ENCODE measurements around the gene PPM1D.

PPM1D gene

GRCh38 chr17:60676758-60677307, 76.8 kb downstream of the PPM1D start:
- DNase-seq = no peak

GRCh38 chr17:60677308-60678117, 77.5 kb downstream of the PPM1D start, which contains the start of gene BCAS3:
Gene BCAS3, plus strand, starts transcription at chr17:60677851.
- peak; percentile 87 for DNase-seq

- no peak for DNase-seq
Observed at GRCh38 chr17:60678118-60678444, 78.1 kb downstream of the PPM1D start.

DNA sequence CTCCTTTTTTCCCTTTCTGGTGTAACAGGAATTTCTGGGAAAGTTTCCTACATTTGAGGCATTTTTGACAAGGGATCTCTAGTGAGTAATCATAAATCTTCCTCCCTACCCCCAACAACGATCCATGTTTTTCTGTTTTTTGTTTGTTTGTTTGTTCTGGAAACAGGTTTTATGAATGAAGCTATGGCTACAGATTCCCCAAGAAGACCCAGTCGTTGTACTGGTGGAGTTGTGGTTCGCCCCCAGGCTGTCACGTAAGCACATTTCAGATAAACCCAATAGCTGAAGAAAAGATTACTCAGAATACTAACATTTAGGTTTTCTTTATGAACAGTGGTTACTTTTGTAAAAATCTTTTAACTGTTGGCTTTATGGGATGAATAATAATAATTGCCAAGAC, 79.3 kb downstream of the PPM1D start:
- no peak for DNase-seq

DNA sequence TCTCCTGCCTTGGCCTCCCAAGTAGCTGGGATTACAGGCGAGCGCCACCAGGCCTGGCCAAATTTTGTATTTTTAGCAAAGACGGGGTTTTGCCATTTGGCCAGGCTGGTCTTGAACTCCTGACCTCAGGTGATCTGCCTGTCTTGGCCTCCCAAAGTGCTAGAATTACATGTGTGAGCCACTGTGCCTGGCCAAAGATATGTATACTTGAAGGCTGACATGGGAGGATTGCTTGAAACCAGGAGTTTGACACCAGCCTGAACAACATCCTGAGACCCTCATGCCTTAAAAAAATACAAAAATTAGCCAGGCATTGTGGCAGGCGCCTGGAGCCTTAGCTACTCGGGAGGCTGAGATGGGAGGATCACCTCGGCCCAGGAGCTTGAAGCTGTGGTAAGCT, 80.8 kb downstream of the PPM1D start:
- no peak for DNase-seq

- DNase-seq = no peak
Observed at GRCh38 chr17:60685437-60685836, 85.4 kb downstream of the PPM1D start.

DNA sequence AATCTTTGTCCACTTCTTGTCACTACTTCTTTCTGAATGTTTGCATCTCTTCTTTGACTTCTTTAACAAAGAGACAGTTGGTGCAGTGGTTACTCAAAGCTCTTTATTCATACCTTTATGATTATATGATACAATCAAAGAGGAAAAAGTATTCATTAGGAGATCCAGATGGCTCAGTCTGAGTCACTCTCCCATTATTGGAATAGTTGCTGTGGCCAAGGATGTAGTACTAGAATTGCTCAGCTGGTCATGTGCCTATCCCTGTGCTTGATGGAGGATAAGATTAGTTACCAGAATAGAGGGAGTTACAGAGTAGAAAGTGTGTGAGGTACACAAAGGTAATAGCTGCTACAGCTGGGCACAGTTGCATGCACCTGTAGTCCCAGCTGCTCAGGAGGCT, 96.0 kb downstream of the PPM1D start:
- DNase-seq = no peak

DNA sequence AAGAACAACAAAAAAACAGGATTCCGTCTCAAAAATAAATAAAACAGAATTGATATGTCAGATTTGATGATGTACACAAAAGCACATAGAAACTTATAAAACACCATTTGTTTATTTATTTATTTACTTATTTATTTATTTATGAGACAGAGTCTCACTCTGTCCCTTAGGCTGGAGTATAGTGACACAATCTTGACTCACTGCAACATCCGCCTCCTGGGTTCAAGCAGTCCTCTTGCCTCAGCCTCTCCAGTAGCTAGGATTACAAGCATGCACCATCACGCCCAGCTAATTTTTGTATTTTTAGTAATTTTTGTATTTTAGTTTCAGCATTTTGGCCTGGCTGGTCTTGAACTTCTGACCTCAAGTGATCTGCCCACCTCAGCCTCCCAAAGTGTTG, 99.1 kb downstream of the PPM1D start:
- DNase-seq = no peak

- no peak for DNase-seq
Observed at GRCh38 chr17:60704170-60704569, 104.2 kb downstream of the PPM1D start.

DNA sequence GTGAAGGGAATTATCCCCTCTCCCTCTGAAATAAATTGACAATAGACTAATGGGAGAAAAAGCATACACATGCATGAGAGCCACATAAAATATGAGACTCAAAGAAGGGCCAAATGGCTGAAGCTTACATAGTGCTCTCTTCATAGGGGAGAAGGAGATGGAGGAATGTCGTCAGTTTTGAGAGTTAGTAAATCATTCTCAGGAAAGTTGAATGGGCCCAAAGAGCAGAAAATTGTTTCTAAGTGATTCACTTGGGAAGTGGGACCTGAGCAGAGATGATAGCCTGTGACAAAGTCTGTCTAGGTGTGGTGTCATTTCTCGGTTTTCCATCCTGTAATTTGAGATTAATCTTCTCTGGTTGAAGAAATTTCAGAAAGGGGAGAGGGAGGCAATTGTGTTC, 112.7 kb downstream of the PPM1D start:
- no peak for DNase-seq

DNA sequence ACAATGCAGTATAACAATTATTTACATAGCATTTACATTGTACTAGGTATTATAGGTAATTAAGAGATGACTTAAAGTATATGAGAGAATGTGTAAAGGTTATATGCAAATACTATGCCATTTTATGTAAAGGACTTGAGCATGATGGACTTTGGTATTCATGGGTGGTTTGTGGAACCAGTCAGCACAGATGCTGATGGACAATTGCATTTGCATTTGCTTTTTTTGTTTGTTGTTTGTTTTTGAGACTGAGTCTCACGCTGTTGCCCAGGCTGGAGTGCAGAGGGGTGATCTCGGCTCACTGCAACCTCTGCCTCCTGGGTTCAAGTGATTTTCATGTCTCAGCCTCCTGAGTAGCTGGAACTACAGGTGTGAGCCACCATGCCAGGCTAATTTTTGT, 113.6 kb downstream of the PPM1D start:
- no peak for DNase-seq
